ENCODE data around the gene ARHGEF10L. TPM values are rescaled to one million over a fixed set of nuclear protein-coding genes. Genes with fewer than 3 reads are reported as not detected.

Gene ARHGEF10L
- total RNA-seq, 1 donor from 2014 or later: 20.4 TPM

GRCh38 chr1:17690906-17691634 lies 151.6 kb downstream of the ARHGEF10L start:
- no peak for DNase-seq (ENCODE audit: extremely low read depth, low read depth, low spot score)

- DNase-seq (ENCODE audit: extremely low read depth, low read depth, low spot score): no peak
These were observed 153.1 kb downstream of the ARHGEF10L start for GRCh38 chr1:17692645-17693044.

DNA sequence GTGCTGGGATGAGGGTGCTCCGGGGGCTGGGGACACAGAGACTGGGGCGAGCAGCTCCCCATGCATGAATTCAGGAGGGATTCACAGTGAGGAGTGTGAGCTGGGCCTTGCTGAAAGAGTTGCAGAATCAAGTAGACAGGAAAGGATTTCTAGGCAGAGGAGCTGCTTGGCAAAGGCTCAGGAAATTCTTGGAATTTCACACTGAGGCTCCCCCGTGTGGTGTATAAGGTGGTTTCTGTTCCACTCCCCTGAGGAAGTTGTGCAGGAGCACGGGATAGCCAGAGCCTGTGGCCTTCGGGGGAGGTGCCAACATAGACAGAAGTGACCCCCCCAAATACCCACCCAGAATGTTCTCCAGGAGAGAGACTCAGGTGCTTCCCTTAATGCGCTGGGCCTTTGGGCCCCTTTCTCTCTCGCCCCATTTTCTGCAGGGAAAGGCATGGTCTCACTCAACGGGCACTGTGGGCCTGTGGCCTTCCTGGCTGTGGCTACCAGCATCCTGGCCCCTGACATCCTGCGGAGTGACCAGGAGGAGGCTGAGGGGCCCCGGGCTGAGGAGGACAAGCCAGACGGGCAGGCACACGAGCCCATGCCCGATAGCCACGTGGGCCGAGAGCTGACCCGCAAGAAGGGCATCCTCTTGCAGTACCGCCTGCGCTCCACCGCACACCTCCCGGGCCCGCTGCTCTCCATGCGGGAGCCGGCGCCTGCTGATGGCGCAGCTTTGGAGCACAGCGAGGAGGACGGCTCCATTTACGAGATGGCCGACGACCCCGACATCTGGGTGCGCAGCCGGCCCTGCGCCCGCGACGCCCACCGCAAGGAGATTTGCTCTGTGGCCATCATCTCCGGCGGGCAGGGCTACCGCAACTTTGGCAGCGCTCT lies 157.2 kb downstream of the ARHGEF10L start:
- DNase-seq (ENCODE audit: extremely low read depth, low read depth, low spot score): peak; percentile 18

DNA sequence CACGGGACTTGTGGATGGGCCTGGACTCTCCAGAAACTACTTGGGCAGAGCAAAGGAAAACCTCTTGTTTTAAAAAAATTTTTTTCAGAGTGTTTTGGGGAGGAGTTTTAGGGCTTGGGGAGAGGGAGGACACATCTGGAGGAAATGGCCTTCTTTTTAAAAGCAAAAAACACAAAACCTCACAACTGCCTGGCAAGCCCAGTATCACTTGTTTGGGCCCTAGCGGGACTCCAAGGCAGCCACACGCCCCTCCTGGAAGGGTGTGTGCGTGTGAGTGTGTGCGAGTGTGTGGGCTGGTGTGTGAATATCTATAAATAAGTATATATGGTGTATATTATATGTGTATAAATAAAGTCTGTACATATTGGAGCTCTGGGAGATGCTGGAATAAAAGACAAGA lies 158.0 kb downstream of the ARHGEF10L start:
- DNase-seq (ENCODE audit: extremely low read depth, low read depth, low spot score): no peak

DNA sequence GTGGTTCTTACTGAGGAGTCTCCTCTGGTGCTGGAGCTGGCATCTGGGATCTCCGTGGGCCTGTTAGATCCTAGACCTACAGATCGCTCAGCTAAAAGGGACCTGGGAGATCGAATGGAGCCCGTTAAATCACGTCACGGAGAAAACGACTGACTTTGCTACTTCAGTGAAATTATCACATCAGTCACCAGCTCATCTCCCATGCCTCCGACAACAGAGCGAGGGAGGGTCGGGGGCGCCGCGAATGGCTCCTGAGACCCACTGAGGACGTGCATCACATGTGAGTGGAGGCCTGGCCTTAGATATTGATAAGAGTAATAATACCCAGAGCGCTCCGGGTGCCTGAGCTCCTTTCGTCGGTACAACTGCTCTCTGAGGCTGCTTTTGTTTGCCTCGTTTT lies 160.1 kb downstream of the ARHGEF10L start:
- no peak for DNase-seq (ENCODE audit: extremely low read depth, low read depth, low spot score)

- no peak for DNase-seq (ENCODE audit: extremely low read depth, low read depth, low spot score)
These were observed 161.7 kb downstream of the ARHGEF10L start for GRCh38 chr1:17700945-17701810.

DNA sequence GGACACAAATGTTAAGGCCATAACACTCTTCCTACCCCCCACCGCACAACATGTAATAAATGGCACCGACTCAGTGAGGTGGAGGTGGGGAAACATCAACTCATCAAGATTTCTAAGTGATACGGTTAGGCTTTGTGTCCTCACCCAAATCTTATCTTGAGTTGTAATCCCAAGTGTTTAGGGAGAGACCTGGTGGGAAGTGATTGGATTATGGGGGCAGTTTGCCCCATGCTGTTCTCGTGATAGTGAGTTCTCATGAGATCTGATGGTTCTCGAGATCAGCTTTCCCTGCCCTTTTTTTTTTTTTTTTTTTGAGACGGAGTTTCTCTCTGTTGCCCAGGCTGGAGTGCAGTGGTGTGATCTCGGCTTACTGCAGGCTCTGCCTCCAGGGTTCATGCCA lies 164.7 kb downstream of the ARHGEF10L start:
- no peak for DNase-seq (ENCODE audit: extremely low read depth, low read depth, low spot score)

GRCh38 chr1:17706445-17706844 lies 166.9 kb downstream of the ARHGEF10L start:
- DNase-seq (ENCODE audit: extremely low read depth, low read depth, low spot score): no peak

DNA sequence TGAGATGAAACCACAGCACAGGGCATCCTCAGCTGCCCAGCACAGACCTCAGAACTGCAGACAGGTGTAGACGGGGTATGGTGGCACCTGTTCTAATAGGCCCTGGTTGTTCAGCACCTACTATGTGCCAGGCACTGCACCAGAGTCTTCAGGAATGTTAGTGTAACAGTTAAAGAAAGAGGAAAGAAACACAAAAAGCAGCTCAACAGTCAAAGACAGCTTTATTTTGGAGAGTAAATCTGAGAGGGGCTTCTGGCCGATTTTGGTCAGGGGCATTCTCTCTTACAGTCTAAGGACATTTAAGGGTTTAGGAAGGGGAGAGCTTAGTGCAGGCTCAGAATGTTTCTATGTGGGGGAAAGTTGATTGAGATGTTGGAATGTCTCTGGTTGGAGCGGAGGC lies 170.5 kb downstream of the ARHGEF10L start:
- no peak for DNase-seq (ENCODE audit: extremely low read depth, low read depth, low spot score)

- no peak for DNase-seq (ENCODE audit: extremely low read depth, low read depth, low spot score)
These were observed 171.5 kb downstream of the ARHGEF10L start for GRCh38 chr1:17710889-17711576.

DNA sequence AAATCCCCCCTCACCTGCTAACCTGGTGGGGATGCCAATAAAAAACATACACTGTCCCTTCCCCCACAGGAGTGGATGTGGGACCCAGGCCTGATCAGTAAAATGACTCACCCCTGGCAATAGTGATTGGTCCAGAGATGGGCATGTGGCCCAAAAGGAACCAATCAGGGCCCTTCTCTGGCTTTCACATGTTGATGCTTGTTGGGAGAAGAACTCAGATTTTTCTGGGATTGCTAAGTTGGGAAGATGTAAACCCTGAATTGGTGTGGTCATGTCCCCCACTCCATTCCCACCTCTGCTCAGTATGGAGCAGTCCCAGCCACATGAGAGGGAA lies 172.0 kb downstream of the ARHGEF10L start:
- DNase-seq (ENCODE audit: extremely low read depth, low read depth, low spot score): no peak

DNA sequence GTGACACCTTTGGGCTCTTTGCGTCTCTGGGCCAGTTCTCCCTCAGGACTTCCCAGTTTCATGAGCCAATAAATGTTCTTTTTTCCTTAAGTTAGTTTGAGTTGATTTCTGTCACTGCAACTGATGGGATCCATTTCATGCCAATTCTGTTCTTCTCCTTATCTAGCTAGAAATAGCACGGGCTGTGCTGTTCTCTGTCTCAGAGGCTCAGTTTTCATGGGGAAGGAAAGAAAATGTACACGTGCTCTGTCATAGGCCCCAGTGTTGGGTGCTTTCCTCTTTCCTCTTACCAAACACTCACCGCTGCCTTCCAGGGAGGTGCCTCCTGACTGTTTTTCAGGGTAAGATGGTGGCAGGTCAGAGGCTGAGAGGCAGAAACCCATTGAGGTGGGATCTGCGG lies 172.4 kb downstream of the ARHGEF10L start:
- DNase-seq (ENCODE audit: extremely low read depth, low read depth, low spot score): no peak

DNA sequence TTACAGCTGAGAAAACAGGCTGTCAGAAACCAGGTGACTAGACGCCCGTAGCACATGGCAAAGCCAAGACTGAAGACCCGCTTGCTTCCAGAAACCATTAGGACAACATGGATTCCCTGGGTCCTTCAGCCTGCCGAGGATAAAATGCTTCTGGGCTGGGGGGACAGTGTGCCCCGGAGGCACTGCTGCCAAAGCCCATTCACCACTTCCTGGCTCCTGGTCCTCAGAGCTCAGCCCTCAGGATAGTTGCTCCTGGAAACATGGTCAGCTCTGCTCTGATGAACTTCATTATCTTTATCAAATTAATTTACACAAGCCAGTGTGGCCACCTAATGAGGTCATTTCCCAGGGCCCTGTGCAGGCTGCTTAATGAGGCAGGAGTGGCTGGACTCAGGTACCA lies 174.5 kb downstream of the ARHGEF10L start:
- DNase-seq (ENCODE audit: extremely low read depth, low read depth, low spot score): no peak

DNA sequence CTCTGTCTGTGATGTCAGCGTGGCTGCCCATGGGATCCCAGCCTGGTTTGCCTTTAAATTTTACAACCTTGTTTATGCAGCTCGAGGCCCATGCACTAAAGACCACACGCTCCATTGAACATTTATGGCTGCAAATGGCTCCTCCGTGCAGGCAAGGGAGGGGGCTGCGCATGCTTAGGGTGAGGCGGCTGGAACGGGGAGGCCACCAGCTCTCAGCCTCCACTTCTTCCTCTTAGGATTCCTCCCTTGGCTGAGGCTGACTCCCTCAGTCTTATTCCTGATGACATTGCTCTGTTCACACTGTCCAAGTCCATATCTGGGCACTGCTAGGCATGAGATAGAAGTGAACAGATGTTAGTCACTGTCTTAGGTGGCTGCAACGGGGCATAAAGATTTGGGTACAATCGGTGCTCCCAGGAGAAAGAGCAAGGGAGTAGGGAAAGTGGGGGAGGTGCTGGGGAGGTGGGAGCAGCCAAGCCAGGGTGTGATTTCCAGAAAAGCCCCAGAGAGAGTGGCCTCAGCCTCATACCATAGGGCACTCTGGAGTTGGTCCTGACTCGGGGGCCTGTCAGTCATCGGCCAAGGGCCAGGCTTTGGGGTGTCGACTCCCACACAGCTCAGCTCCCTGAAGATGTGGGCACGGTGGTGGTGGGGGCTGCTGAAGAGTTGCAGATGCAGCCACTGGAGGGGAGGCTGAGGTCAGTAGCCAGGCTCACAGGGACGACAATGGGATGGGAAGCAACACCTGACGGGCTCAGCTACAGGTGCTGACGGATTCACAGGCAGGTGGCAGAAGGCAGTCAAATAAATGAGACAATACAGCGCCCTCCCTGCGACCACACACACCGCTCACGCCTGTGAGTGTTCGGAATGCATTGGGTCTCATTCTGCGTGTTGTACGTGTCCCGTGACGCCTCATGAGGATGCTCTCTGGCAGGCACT lies 178.4 kb downstream of the ARHGEF10L start:
- DNase-seq (ENCODE audit: extremely low read depth, low read depth, low spot score): no peak

GRCh38 chr1:17719874-17720273 lies 180.4 kb downstream of the ARHGEF10L start:
- DNase-seq (ENCODE audit: extremely low read depth, low read depth, low spot score): no peak

DNA sequence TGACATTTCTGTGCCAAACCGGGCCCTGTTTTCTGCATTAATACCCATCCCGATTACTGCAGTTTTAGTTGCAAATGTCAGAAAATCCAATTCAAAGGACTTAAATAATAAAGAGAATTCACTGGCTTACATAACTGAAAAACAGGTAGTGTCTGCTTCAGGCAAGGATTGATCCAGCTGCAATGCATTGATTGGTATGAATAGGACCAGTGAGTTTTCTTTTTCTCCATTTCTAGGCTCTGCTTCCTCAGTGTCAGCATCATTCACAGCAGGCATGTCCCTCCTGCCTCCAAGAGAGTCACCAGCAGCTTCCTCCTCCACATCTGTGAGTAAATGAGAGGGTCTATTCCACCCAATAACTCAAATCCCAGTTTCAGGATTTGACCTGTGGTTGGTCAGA lies 181.9 kb downstream of the ARHGEF10L start:
- DNase-seq (ENCODE audit: extremely low read depth, low read depth, low spot score): no peak

GRCh38 chr1:17723684-17724083 lies 184.2 kb downstream of the ARHGEF10L start:
- no peak for DNase-seq (ENCODE audit: extremely low read depth, low read depth, low spot score)

- DNase-seq (ENCODE audit: extremely low read depth, low read depth, low spot score): no peak
These were observed 184.7 kb downstream of the ARHGEF10L start for GRCh38 chr1:17724150-17724549.

GRCh38 chr1:17725084-17725719 lies 185.7 kb downstream of the ARHGEF10L start:
- DNase-seq (ENCODE audit: extremely low read depth, low read depth, low spot score): no peak

Measured in glomerular endothelial cell (primary cell).